Mesothelial cell of epicardium (in vitro differentiated cells): Measurements from ENCODE around the gene CDHR3. TPM values are rescaled to one million over a fixed set of nuclear protein-coding genes. Genes with fewer than 3 reads are reported as not detected.
A peak's percentile ranks its signal among the peaks of the same experiment; 100 is the strongest.

Experiments
- DNase-seq, 2 experiments: peaks; one replicate each; pipeline ENCODE4 v3.0.0; 2021; ENCODE audit warnings: low spot score in 2 of 2; ENCODE audit not compliant: unreplicated experiment in 2 of 2
- H3K27ac Mint-ChIP-seq: 2 replicates; pipeline ENCODE4 v1.8.0; 2021; ENCODE audit warnings: mixed read lengths
- H3K27me3 Mint-ChIP-seq: 2 replicates; pipeline ENCODE4 v1.8.0; 2021; ENCODE audit warnings: low read depth, mixed read lengths
- H3K36me3 Mint-ChIP-seq: 2 replicates; pipeline ENCODE4 v1.8.0; 2021; ENCODE audit warnings: mixed read lengths
- H3K4me1 Mint-ChIP-seq: 2 replicates; pipeline ENCODE4 v1.8.0; 2021; ENCODE audit warnings: mixed read lengths
- H3K4me3 Mint-ChIP-seq: 2 replicates; pipeline ENCODE4 v1.8.0; 2021; ENCODE audit warnings: mild to moderate bottlenecking, moderate library complexity, mixed read lengths
- H3K9me3 Mint-ChIP-seq: 2 replicates; pipeline ENCODE4 v1.8.0; 2021; ENCODE audit warnings: mixed read lengths
- CTCF ChIP-seq: fragments of 200-600 bp; sonication (generic); IDR thresholded peaks from one replicate; pipeline ENCODE4 v1.5.0; 2021; ENCODE audit warnings: antibody characterized with exemption; ENCODE audit not compliant: unreplicated experiment
- total RNA-seq: library from RNA; stranded (reverse); gene quantifications from 3 replicates; pipeline ENCODE4 v1.2.1, GENCODE V29; 2021

Gene CDHR3
- total RNA-seq, 1 donor from 2014 or later = 3.2 TPM

GRCh38 chr7:105985229-105985628 lies 22.2 kb downstream of the CDHR3 start:
- DNase-seq = no peak
- peak overlapping the region; percentile 72 for H3K27ac Mint-ChIP-seq
- H3K4me1 Mint-ChIP-seq = peaks cover 52% of the 10 kb centered on the region
- no peak overlapping the region for H3K4me3 Mint-ChIP-seq
- H3K27me3 Mint-ChIP-seq = no peaks in the 10 kb centered on the region
- no peaks in the 10 kb centered on the region for H3K36me3 Mint-ChIP-seq
- no peak for TF ChIP-seq CTCF
- H3K9me3 Mint-ChIP-seq = no peaks in the 10 kb centered on the region

- no peaks in the 10 kb centered on the region for H3K27me3 Mint-ChIP-seq
Measured at GRCh38 chr7:105985672-105986215, 22.7 kb downstream of the CDHR3 start.

GRCh38 chr7:105987046-105987445 lies 24.0 kb downstream of the CDHR3 start:
- H3K4me3 Mint-ChIP-seq = no peak overlapping the region
- no peaks in the 10 kb centered on the region for H3K36me3 Mint-ChIP-seq
- H3K9me3 Mint-ChIP-seq = no peaks in the 10 kb centered on the region
- peaks cover 55% of the 10 kb centered on the region for H3K4me1 Mint-ChIP-seq
- H3K27ac Mint-ChIP-seq = no peak overlapping the region
- no peak for DNase-seq
- no peak for TF ChIP-seq CTCF
- no peaks in the 10 kb centered on the region for H3K27me3 Mint-ChIP-seq

More at GRCh38 chr7:105985672-105986215, 22.7 kb downstream of the CDHR3 start:
- Mint-ChIP-seq H3K4me1 (peaks cover 55% of the 10 kb centered on the region), H3K27ac (no peak overlapping the region), H3K9me3 (no peaks in the 10 kb centered on the region), H3K4me3 (no peak overlapping the region), H3K36me3 (no peaks in the 10 kb centered on the region)
- TF ChIP-seq CTCF = no peak
- no peak for DNase-seq

GRCh38 chr7:105988276-105988675 lies 25.2 kb downstream of the CDHR3 start:
- no peaks in the 10 kb centered on the region for H3K27me3 Mint-ChIP-seq
- no peak overlapping the region for H3K27ac Mint-ChIP-seq
- H3K4me1 Mint-ChIP-seq = peaks cover 48% of the 10 kb centered on the region
- no peak overlapping the region for H3K4me3 Mint-ChIP-seq
- no peaks in the 10 kb centered on the region for H3K9me3 Mint-ChIP-seq
- H3K36me3 Mint-ChIP-seq = no peaks in the 10 kb centered on the region
- no peak for DNase-seq
- no peak for TF ChIP-seq CTCF

GRCh38 chr7:105989191-105989590 lies 26.1 kb downstream of the CDHR3 start:
- TF ChIP-seq CTCF = no peak
- no peaks in the 10 kb centered on the region for H3K36me3 Mint-ChIP-seq
- H3K27ac Mint-ChIP-seq = no peak overlapping the region
- H3K4me3 Mint-ChIP-seq = no peak overlapping the region
- H3K4me1 Mint-ChIP-seq = peaks cover 39% of the 10 kb centered on the region
- H3K9me3 Mint-ChIP-seq = no peaks in the 10 kb centered on the region
- no peak for DNase-seq
- no peaks in the 10 kb centered on the region for H3K27me3 Mint-ChIP-seq

GRCh38 chr7:105989686-105990085 lies 26.6 kb downstream of the CDHR3 start:
- Mint-ChIP-seq H3K27ac (no peak overlapping the region), H3K27me3 (no peaks in the 10 kb centered on the region), H3K9me3 (no peaks in the 10 kb centered on the region), H3K4me3 (no peak overlapping the region), H3K36me3 (no peaks in the 10 kb centered on the region), H3K4me1 (peaks cover 36% of the 10 kb centered on the region)
- DNase-seq = no peak
- TF ChIP-seq CTCF = no peak
